HG03108 (cell line): ENCODE data around the gene MMP10.
A peak's percentile ranks its signal among the peaks of the same experiment; 100 is the strongest.
"Not testable (repeated sequence)": the region's sequence is repeated elsewhere in the genome, so short reads cannot be mapped to it uniquely, and the experiment has no call there.

Experiments used
- ATAC-seq: cut with Tn5 transposase; IDR thresholded peaks from one replicate; pipeline ENCODE4 v1.9.1; 2021; ENCODE audit warnings: moderate library complexity; ENCODE audit not compliant: unreplicated experiment

Gene MMP10

DNA sequence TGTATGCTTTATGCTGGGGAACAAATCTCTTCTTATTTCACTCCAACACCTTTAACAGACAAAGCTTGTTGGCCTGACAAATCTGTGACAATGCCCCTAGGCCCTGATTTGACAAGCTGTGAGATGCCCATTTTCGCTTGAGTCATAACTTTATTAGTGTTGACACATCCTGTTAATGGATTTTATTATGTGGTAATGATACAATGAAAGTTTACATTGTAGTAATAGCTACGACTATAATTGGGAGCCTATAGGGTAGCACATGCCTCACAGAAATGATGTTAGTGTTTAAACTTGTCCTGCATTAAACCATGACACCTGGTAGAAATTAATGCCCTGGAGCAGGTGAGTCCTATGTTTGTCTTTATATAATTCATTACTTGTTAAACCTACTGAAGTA is 3.3 kb upstream of the MMP10 start:
- ATAC-seq: no peak

DNA sequence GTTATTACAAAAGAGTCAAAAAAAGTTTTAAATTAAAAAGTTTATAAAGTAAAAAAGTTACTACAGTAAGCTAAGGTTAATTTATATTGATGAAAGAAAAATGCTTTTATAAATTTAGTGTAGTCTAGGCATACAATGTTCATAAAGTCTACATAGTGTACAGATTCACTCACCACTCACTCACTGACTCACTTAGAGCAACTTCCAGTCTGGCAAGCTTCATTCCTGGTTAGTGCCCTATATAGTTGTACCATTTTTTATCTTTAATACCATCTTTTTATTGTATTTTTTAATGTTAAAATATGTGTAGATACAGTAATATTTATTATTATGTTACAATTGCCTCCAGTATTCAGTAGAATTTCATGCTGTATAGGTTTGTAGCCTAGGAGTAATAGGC is 2.6 kb upstream of the MMP10 start:
- no peak for ATAC-seq

DNA sequence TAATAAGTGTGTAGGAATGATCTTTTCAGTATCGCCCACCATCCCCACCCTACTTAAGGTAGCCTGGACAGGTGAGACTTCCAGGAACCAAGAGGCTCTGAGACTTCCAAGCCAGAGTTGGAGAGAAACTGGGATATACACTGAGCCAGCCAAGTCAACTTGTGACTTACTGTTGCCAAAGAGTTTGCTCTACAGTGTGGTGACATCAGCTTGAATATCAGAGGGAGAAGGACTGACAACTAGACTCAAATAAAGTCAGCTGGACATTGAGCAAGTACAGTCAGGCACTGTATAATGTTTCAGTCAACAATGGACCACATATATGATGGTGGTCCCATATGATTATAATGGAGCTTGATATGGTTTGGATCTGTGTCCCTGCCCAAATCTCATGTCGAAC is 1.2 kb upstream of the MMP10 start:
- ATAC-seq: no peak

DNA sequence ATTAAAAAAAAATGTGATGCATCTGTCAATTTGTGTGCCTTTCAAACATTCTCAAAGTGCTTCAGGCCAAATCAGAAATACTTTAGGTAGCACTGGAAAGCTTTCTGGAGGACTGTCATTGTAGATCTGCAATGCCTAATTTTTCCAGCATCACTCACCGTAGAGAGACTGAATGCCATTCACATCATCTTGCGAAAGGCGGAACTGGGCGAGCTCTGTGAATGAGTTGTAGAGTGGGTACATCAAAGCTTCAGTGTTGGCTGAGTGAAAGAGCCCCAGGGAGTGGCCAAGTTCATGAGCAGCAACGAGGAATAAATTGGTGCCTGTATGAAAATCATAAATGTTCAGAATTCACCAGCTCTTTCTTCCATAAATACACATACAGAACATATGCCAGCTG is 4.0 kb downstream of the MMP10 start:
- ATAC-seq: no peak

DNA sequence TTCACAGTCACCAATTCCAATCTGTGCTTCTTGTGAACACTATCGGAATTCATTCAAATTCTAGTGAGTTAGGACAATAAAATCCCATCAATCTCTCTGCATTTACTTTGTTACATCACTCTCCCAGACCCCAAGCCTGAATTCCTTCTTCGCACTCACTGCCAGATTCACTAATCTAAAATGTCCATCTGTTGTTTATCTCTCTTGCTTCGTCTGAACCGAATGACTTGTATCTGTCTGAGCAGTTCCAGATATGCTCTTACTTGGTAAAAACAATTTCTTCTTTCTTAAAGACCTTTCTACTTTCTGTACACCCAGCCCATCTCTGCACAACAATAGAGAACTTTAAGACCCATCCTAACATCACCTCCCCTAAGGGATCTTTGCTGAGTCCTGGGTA is 7.0 kb downstream of the MMP10 start:
- no peak for ATAC-seq

DNA sequence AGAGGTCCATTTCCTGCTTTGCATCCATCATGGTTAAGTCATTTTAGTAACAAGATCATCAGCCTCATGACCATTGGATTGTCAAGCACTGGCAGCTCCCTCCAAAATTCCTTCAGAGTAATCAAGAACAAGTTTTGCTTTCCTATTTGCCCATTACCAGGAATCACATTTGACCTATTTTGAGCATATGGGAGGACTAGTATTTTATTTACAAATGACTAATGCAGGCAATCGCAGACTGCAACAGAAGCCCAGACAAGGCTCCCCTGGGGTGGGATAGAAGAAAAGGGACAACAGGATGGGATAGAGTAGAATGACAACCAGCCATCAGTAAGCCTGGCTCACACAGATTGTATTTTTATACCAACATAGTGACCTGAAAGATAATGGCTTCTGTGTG is 9.1 kb downstream of the MMP10 start:
- no peak for ATAC-seq

DNA sequence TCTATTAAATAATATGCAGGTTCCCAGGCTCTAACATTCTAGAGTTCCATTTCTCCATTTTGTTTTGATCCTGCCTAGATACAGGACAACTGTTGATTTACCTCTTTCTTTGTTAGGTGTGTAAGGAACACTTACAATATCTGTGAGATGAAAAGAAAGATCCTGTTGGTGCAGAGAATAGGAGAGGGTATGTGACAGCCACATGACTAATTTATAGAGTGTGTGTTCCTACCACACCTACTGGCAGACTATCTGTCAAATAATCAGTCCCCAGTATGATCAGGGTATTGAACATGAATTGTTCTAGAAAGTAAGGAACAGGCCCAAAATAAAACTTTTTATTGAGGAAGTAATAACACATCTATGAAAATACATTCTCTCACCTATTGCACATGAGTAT is 10.2 kb downstream of the MMP10 start:
- no peak for ATAC-seq

DNA sequence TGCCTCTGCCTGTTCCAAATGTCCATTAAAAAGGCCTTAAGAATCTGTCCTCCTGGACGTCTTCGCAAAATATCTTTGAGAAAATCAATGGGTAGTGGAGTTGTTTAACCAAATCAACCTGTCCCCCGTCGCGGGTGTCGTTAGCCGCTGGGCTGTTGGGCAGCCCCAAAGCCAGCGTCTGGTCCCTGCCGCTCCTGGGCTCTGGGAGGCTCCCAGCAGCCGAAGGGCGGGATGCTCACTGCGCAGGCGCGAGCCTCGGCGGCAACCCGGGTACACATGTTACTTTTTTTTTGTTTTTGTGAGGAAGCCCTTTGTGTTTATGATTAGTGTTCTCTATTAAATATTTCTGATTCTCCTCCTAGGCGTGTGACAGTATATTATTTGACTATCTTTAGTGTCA is 12.6 kb downstream of the MMP10 start:
- ATAC-seq: no peak

DNA sequence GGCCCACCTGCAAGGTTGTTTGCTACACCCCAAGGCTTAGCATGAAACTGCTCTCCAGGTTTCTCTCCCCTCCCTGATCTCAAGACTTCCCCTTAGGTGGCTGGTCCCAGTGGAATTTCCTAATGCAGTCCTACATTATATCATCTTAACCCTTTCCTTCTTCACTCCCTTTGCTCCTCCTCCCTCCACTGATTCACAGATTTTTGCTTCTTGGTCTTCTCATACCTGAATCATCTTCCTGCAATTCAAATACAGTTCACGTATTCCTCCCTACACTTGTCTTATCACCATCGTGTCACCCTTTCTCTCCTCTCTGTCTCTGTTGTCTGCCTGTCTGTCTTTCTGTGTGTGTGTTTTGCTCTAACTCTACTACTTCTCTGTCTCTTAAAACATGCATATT is 17.0 kb downstream of the MMP10 start:
- no peak for ATAC-seq

DNA sequence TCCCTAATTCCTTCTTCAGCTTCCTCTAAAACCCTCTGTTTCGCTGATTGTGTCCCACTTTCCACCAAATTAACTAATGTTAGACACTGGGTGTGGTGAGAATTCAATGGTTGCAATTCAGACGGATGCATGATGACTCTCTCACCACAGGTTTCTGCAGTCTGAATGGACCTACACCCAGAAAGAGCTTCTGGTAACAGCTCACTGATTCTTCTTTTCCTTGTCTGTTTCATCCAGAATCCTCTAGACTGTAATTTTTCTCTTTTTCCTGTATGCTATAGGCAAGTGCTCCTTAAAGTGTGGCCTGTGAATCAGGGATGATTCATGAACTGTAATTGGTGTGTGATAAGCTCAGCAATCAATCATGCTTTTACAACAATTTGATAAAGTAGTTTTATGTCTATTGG is 18.1 kb downstream of the MMP10 start:
- ATAC-seq: no peak

DNA sequence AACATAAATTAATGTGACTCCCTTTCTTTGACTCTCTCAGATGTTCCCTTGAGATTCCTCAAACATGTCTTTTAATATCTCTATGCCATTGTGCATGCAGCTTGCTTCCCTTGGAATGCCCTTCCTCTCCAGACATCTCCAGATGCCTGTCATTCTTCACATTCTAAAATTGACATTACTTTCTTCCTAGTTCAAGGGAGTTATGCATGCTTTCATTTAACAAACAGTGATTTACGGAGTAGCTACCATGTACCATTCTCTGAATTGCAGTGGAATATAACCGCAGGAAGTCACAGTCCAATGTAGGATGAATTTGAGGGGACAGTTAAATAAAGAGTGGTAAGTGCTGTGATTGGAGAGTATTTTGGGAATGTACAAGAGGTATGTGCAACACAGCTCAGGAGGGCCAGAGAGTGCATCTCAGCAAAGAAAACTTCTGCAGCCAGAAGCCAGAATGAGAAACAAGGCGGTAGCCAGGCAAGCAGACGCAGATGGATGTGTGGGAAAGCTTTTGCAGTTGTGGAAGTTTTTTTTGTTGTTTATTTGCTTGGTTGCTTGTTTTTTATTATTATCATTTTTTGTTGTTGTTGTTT is 18.7 kb downstream of the MMP10 start:
- ATAC-seq: no peak

DNA sequence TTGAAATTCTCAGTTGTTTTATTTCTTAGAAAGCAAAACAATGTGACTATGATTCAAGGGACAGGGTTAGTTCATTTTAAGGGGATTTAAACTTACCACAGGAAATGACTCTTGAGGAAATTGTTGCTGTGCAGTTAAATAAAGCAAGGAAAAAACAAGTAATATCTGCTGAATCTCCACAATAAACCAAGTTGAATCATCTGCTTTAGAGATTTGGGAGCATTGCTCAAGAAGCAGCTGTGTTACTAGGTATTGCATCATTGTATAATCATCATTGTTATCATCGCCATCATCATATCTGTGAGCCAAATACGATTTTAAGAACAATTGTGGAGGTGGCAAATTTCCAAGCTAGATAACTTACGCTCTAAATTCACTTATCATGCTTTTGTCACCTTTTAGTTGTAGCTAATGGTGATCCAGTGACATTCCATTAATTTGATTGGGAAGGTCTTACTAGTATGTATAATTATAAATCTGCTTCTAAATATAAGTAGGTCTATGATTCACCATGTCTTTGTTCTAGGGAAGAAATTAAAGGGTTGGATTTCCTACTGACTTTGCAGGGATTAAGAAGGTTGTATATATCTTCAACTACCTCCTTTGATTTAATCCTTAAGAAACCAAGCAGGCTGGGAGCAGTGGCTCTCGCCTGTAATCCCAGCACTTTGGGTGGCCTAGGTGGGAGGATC is 19.9 kb downstream of the MMP10 start:
- ATAC-seq: no peak

DNA sequence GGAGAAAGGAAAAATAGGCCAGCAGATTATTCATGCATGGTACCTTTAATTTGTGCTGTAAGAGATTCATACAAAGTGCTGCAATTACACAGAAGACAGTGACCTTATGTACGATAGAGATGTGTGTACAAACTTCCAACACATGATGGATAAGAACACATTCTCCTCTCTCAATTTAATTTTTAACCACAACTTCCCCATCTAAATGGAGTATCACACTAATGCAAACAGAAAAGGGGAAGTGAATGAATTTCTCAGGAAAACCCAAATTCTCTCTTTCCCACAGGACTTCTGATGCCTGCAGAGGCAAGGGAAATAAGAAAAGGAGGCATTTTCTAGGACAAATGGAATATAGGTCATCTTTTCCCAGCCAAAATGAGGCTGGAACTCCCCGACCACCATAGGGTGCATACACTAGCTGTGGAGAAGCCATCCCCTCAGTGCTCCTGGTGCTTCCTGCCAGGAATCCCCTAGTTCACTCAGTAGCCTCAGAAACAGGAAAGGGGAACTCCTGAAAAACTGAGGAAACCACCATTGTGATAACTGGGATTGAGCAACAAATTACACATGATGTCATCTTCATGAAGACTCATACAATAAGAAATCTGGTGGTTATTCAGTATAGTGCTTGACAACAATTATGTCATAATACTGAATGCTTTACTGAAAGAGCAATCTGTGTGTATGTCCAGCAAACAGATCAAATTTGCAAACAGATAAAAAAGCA is 22.4 kb downstream of the MMP10 start:
- no peak for ATAC-seq

DNA sequence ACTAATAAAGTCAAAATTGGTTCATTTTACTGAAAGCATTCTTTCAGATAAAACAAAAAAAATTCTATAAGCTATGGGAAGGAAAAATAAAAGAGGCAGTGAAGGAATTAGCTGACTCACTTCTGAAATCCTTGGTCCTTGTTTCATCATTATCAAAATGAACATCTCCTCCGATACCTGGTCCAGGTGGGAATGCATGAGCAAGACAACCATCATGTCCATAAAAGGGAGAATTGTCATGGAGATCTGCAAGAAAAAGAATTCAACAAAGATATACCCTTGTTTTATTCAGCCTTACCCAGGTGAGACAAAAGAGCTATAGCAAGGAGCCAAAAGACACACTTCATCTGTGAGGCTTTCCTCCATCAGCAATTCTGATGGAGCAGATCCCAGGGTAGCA is 27.2 kb downstream of the MMP10 start:
- ATAC-seq: no peak

DNA sequence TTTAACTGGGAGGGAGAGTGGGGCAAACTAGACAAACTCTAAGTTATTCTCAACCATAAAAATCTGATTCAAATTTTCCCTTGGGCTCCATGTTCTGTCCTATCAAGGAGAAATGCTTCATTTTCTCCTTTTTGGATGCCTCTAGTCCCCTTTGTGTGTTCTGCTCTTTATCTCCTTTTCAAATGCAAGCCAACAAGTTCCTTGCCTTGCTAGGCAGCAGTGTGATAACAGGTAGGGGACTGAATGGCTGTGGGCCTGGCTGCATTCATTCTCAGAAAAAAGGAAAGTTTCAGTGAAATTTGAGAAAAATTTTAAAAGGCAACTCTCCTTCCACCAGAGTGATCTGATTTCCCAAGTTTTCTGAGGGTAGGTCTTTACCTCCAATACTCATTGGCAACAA is 28.8 kb downstream of the MMP10 start:
- ATAC-seq: no peak

DNA sequence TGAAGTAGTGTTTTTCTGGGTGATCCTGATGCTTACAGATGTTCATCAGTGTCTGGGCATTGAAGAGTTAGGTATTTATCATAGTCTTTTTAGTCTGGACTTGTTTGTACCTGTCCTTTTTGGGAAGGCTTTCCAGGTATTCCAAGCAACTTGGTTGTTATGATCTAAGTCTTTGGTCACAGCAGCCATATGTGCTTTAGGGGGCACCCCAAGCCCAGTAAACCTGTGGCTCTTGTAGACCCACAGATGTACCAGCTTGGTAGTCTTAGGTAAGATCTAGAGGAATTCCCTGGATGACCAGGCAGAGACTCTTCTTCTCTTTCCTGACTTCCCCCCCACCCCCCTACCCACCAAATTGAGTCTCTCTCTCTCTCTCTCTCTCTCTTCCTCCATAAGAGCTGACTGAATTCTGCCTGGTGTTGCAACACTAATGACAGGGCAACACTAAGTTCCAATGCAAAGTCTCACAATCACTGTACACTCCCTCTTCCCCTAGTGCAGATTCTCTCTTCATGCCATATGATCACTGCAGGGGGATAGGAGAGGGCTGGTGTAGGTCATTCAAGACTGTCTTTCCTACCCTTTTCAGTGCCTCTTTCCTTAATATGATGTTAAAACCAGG is 31.2 kb downstream of the MMP10 start:
- ATAC-seq: no peak

DNA sequence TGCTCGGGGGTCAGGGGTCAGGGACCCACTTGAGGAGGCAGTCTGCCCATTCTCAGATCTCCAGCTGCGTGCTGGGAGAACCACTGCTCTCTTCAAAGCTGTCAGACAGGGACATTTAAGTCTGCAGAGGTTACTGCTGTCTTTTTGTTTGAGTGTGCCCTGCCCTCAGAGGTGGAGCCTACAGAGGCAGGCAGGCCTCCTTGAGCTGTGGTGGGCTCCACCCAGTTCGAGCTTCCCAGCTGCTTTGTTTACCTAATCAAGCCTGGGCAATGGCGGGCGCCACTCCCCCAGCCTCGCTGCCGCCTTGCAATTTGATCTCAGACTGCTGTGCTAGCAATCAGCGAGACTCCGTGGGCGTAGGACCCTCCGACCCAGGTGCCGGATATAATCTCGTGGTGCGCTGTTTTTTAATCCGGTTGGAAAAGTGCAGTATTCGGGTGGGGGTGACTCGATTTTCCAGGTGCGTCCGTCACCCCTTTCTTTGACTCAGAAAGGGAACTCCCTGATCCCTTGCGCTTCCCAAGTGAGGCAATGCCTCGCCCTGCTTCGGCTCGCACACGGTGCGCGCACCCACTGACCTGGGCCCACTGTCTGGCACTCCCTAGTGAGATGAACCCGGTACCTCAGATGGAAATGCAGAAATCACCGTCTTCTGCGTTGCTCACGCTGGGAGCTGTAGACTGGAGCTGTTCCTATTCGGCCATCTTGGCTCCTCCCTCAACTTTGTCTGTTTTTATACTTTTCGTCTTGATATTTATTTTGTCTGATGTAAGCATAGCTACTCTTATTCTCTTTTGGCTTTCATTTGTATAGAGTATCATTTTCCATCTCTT is 33.5 kb downstream of the MMP10 start:
- not testable (repeated sequence) for ATAC-seq

DNA sequence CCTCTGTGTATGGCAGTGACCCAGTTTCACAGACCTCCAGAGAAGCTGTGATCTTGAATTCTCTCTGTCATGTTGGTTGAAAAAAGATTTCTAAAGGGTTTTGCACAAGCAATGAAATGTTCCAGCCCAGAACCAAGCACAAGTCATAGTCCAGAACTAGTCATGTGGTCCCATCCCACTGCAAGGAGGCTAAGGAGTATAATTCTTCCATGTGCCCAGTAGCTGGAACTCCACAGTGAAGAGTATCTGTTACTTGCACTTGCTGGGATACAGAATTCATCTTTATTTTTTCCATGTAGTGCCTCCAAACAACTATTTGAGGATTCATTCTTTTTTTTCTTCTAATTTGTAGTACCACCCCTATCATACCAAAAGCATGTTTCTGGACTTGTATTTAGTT is 45.8 kb downstream of the MMP10 start:
- no peak for ATAC-seq

DNA sequence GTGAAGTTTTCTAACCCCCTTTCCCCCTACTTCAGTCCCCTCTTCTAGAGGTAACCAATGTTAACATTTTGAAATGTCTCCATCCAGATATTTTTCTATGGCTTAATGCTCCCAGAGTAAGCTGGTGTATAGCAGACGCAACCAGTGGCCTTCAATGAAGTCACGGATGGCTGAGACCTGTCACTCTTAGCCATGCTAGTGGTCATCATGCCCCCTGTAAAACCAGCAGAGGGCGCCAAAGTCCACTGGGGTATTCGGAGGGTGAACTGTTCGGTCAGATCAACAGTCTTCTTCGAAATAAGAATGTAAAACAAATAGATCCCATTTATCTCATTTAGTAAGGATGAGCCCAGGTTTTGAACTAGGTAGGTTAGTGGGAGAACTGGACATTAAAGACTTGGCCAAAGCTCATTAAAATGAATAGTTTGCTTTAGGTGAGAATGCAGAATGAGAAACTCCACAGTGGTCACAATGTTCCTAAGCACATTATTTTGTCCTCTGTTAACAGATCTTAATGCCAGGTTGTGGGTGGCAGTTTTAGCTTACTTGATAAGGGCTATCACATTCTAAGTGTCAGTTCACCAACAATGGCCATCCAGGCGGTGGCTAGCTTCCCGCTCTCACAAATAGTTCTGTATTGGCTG is 47.1 kb downstream of the MMP10 start:
- peak; percentile 74 for ATAC-seq

DNA sequence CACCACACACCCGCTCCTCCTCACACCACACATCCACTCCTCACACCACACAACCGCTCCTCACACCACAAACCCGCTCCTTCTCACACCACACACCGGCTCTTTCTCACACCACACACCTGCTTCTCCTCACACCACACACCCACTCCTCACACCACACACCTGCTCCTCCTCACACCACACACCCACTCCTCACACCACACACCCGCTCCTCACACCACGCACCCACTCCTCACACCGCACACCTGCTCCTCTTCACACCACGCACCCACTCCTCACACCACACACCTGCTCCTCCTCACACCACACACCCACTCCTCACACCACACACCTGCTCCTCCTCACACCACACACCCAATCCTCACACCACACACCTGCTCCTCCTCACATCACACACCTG is 49.5 kb downstream of the MMP10 start:
- not testable (repeated sequence) for ATAC-seq
